PC-3 (cell line): ENCODE results near the gene ERI3. TPM values are rescaled to one million over a fixed set of nuclear protein-coding genes. Genes with fewer than 3 reads are reported as not detected.

Experiments used
- ATAC-seq: fragments of 200-7000 bp; cut with Tn5 transposase; 2 replicates; pipeline ENCODE4 v1.9.1; 2020; ENCODE audit warnings: mild to moderate bottlenecking, moderate library complexity
- BruUV-seq: library from RNA; stranded (reverse); fragments of 400-500 nt; replicated peaks from 2 replicates; lab custom pipeline; 2021; lab: Mats Ljungman, UMichigan
- CTCF ChIA-PET: fragments of 300-600 bp; sonication (Branson Sonifier 250); formaldehyde crosslinking; loops from one replicate; lab custom pipeline; 2022; ENCODE audit warnings: antibody characterized with exemption; lab: Charles Lee
- POLR2A ChIA-PET: fragments of 300-600 bp; sonication (Branson Sonifier 250); formaldehyde crosslinking; loops from one replicate; lab custom pipeline; 2022; ENCODE audit warnings: antibody characterized with exemption; ENCODE audit not compliant: unreplicated experiment; lab: Charles Lee
- DNase-seq: peaks from one replicate; pipeline ENCODE4 v3.0.0-alpha.2; 2015
- H2AFZ ChIP-seq: fragments of 300-600 bp; sonication (generic); 2 replicates; pipeline ENCODE4 v1.6.0; 2016; ENCODE audit warnings: antibody characterized with exemption, low read length
- H3F3A ChIP-seq: fragments of 300-600 bp; sonication (generic); one replicate; pipeline ENCODE4 v1.6.0; 2017; ENCODE audit warnings: antibody characterized with exemption, low read length, control low read depth, mild to moderate bottlenecking; ENCODE audit not compliant: unreplicated experiment
- H3K27ac ChIP-seq: fragments of 300-600 bp; sonication (generic); 2 replicates; pipeline ENCODE4 v1.5.1; 2016; ENCODE audit warnings: mild to moderate bottlenecking, low read length
- H3K27me3 ChIP-seq: fragments of 300-600 bp; sonication (generic); 2 replicates; pipeline ENCODE4 v1.6.1; 2016; ENCODE audit warnings: low read length, mixed read lengths
- H3K36me3 ChIP-seq: fragments of 300-600 bp; sonication (generic); 2 replicates; pipeline ENCODE4 v1.6.1; 2016; ENCODE audit warnings: low read depth, mixed run types, low read length, mixed read lengths
- H3K4me1 ChIP-seq: fragments of 300-600 bp; sonication (generic); 2 replicates; pipeline ENCODE4 v1.5.1; 2016; ENCODE audit warnings: low read length; ENCODE audit not compliant: insufficient read depth
- H3K4me2 ChIP-seq: fragments of 300-600 bp; sonication (generic); 2 replicates; pipeline ENCODE4 v1.6.0; 2016; ENCODE audit warnings: low read length
- H3K4me3 ChIP-seq: fragments of 300-600 bp; sonication (generic); 2 replicates; pipeline ENCODE4 v1.5.1; 2016; ENCODE audit warnings: mild to moderate bottlenecking, low read length, mixed read lengths
- H3K79me2 ChIP-seq: fragments of 300-600 bp; sonication (generic); 2 replicates; pipeline ENCODE4 v1.6.1; 2017; ENCODE audit warnings: low read length, mixed read lengths
- H3K9ac ChIP-seq: fragments of 300-600 bp; sonication (generic); 2 replicates; pipeline ENCODE4 v1.6.0; 2016; ENCODE audit warnings: mild to moderate bottlenecking, low read length
- H3K9me2 ChIP-seq: fragments of 300-600 bp; sonication (generic); replicated peaks from 2 replicates; pipeline ENCODE4 v1.6.1; 2016; ENCODE audit warnings: mixed run types, low read length, mixed read lengths
- H3K9me3 ChIP-seq: fragments of 300-600 bp; sonication (generic); 2 replicates; pipeline ENCODE4 v1.6.1; 2016; ENCODE audit warnings: low read length, mixed read lengths
- H4K20me1 ChIP-seq: fragments of 300-600 bp; sonication (generic); 2 replicates; pipeline ENCODE4 v1.6.1; 2016; ENCODE audit warnings: low read length, mixed read lengths
- EZH2 ChIP-seq: fragments of 300-600 bp; sonication (generic); IDR thresholded peaks from one replicate; pipeline ENCODE4 v1.6.1; 2017; ENCODE audit warnings: antibody characterized with exemption, mild to moderate bottlenecking, low read length; ENCODE audit not compliant: unreplicated experiment
- EZH2phosphoT487 ChIP-seq: fragments of 300-600 bp; sonication (generic); IDR thresholded peaks from 2 replicates; pipeline ENCODE4 v1.6.1; 2018; ENCODE audit warnings: mild to moderate bottlenecking, antibody characterized with exemption, low read length, borderline replicate concordance
- intact Hi-C: fragments of 100-400 bp; cut with micrococcal nuclease; formaldehyde crosslinking; loops from 2 replicates; pipeline ENCODE4 v1.9.0; 2023
- total RNA-seq: library from RNA; depleted of rRNA; stranded (reverse); fragments of >200 nt; gene quantifications from 2 replicates; pipeline ENCODE4 v1.2.3, GENCODE V29; 2014
- TF ChIP-seq, protein P1 (sequence below): fragments of 300-600 bp; sonication (generic); conservative IDR thresholded peaks from 2 replicates; pipeline ENCODE4 v1.5.1; 2017; ENCODE audit warnings: antibody characterized with exemption, low read depth, mild to moderate bottlenecking, low read length

ERI3 gene
- total RNA-seq, 1 experiment from 2014 or later: 138 TPM

DNA sequence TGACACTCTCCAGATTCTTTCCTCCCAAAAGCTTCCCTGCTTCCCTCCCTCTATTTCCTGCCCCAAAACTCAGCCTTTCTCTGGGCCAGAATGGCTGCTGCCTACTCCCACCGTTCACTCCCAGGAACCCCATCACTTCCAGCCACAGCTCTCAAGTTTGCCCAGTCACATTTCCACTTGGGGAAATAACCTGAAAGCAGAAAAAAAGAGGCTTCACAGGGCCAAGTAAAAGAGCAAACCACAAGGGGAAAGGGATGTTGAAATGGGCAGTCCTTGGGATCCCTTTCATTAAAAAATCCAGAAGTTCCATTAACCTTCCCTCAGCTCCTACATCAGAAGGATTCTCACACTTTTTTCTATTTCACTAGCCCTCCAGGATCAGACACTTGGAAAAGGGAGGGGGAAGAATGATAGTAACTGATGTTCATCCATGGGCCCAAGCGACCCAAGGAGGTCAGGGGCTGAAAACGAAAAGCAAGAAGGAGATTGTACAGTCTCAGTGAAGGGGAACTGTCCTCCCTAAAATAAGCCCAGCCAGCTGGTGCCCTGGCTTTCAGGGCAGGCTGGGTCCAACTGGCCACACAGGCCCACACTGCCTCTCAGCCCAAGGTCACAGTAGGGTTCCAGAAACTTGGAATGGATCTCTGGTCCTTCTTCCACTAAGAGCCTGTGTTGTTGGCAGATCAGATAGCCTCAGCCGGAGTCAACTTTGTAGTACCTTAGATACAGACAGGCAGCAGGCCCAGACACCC, 92.1 kb downstream of the ERI3 start:
- no peak for DNase-seq
- intact Hi-C loops: no loop called here
- H4K20me1 ChIP-seq: no peaks in the 10 kb centered on the region
- ATAC-seq: no peak
- TF ChIP-seq EZH2phosphoT487 (no peak), EZH2 (no peak)
- TF ChIP-seq, protein P1, sequence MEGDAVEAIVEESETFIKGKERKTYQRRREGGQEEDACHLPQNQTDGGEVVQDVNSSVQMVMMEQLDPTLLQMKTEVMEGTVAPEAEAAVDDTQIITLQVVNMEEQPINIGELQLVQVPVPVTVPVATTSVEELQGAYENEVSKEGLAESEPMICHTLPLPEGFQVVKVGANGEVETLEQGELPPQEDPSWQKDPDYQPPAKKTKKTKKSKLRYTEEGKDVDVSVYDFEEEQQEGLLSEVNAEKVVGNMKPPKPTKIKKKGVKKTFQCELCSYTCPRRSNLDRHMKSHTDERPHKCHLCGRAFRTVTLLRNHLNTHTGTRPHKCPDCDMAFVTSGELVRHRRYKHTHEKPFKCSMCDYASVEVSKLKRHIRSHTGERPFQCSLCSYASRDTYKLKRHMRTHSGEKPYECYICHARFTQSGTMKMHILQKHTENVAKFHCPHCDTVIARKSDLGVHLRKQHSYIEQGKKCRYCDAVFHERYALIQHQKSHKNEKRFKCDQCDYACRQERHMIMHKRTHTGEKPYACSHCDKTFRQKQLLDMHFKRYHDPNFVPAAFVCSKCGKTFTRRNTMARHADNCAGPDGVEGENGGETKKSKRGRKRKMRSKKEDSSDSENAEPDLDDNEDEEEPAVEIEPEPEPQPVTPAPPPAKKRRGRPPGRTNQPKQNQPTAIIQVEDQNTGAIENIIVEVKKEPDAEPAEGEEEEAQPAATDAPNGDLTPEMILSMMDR: no peak
- ChIA-PET CTCF (no interaction called here), POLR2A (no interaction called here)
- H3K9me2 ChIP-seq: no peaks in the 10 kb centered on the region
- H3K27me3 ChIP-seq: no peaks in the 10 kb centered on the region
- H3K4me3 ChIP-seq: no peak overlapping the region
- H3K4me1 ChIP-seq: 0 out of 2 replicates have a peak, but pooled peaks cover 7% of the 10 kb centered on the region
- no TSS peak for BruUV-seq
- H2AFZ ChIP-seq: no peak overlapping the region
- no peaks in the 10 kb centered on the region for H3K9me3 ChIP-seq
- H3F3A ChIP-seq: no peaks in the 10 kb centered on the region
- no peak overlapping the region for H3K4me2 ChIP-seq
- H3K36me3 ChIP-seq: no peaks in the 10 kb centered on the region; the same call in 1 of the 2 replicates
- no peaks in the 10 kb centered on the region for H3K79me2 ChIP-seq
- H3K27ac ChIP-seq: no peak overlapping the region
- no peak overlapping the region for H3K9ac ChIP-seq

DNA sequence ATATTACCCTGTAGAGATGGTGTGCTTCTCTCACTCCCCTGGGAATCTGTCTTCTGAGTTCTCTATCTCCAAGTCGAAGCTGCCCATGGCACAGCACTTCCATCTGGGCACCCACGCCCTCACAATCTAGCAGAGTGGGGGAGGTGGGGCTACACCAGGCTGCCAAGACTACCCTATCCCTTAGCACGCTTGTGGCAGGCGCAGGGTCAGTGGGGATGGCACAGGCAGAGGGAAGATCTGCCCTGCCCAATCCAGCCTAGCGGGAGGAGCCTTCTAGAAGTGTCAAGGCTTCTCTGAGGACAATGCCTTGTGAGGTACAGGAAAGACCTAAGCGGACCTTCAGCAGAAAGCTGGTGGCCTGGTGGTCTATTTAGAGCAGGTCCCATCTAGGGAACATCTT, 92.6 kb downstream of the ERI3 start:
- Histone ChIP-seq H2AFZ (no peak overlapping the region), H3K27ac (no peak overlapping the region), H4K20me1 (no peaks in the 10 kb centered on the region), H3K79me2 (no peaks in the 10 kb centered on the region), H3K4me3 (no peak overlapping the region), H3K27me3 (no peaks in the 10 kb centered on the region), H3F3A (no peaks in the 10 kb centered on the region), H3K36me3 (no peaks in the 10 kb centered on the region; the same call in 1 of the 2 replicates), H3K9ac (no peak overlapping the region), H3K4me2 (no peak overlapping the region), H3K4me1 (0 out of 2 replicates have a peak, but pooled peaks cover 7% of the 10 kb centered on the region), H3K9me2 (no peaks in the 10 kb centered on the region), H3K9me3 (no peaks in the 10 kb centered on the region)
- ATAC-seq: no peak
- intact Hi-C loops: no loop called here
- ChIA-PET CTCF (no interaction called here), POLR2A (no interaction called here)
- no peak for TF ChIP-seq EZH2
- TF ChIP-seq, protein P1: no peak
- TF ChIP-seq EZH2phosphoT487: no peak
- DNase-seq: no peak
- BruUV-seq: no TSS peak

DNA sequence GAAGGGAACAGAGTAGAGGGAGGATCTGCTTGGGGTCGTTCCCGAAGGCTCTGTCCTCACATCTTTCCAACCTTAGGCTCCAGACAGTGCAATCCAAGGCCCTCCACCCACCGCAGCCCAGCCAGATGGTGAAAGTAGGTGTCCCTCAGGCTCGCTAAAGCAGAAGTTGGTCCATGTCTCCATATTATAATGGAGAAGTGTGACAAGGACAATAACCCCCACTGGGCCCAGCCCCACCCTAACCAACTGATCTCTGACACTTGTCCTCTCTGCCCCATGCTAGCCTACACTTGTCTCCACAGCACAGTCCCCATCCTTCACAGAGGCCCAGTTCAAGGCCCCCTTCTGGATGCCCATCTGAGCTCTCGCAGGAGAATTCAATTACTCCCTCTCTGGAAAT, 93.1 kb downstream of the ERI3 start:
- Histone ChIP-seq H3K9me3 (no peaks in the 10 kb centered on the region), H3K4me3 (no peak overlapping the region), H3K4me2 (no peak overlapping the region), H3K9me2 (no peaks in the 10 kb centered on the region), H3K79me2 (no peaks in the 10 kb centered on the region), H3F3A (no peaks in the 10 kb centered on the region), H3K27ac (no peak overlapping the region), H3K9ac (no peak overlapping the region), H3K36me3 (no peaks in the 10 kb centered on the region; the same call in 1 of the 2 replicates), H4K20me1 (no peaks in the 10 kb centered on the region), H2AFZ (no peak overlapping the region), H3K4me1 (0 out of 2 replicates have a peak, but pooled peaks cover 7% of the 10 kb centered on the region), H3K27me3 (no peaks in the 10 kb centered on the region)
- no peak for DNase-seq
- TF ChIP-seq EZH2: no peak
- TF ChIP-seq, protein P1: no peak
- no peak for TF ChIP-seq EZH2phosphoT487
- intact Hi-C loops: no loop called here
- POLR2A ChIA-PET: no interaction called here
- no TSS peak for BruUV-seq
- CTCF ChIA-PET: no interaction called here
- no peak for ATAC-seq
